ENCODE data around the gene TMC5. TPM values are rescaled to one million over a fixed set of nuclear protein-coding genes. Genes with fewer than 3 reads are reported as not detected.

The TMC5 gene
- polyA plus RNA-seq, 1 of the 3 experiments (the other 2 are of a cell fraction) = not detected

DNA sequence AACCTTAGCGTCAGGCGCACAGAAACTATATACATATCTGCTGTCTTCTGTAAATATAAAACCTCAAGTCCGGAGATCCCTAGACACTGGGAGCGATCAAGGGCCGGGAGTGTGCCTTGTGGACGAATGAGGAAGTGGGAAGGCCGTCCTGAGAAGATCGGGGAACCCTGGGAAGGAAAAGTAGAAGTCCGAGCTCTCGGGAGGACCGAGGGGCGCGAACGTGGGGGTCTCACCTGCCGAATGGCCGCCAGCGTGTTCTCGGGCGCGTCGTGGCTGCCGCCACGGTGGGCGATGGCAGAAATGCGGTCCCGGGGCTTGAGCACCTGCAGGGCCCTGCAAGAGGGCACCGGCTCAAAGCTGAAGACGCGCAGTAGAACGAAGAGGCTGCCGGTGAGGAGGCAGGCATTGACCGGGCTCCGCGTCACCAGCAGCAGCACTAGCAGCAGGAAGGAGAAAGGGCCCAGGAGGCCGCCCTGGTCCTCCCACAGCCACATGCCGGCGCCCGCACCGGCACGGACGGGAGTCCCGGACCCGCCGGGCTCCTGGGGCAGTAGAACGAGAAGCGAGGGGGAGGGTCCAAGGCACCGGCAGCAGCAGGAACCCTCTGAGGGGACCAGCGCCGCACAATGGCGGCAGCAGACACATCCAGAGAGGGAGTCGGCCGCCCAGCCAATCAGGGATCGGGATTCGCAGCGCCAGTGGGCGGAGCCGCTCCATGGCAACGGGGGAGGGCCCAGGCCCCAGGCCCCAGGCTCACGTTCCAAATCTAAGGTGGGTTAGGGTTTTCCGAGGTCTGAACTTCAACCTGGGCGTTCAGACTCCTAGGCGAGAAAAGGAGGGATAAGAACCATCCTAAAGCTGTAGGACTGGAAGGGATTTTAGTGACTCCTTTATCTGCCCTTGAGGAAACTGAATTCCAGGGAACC lies 104.1 kb downstream of the TMC5 start, which contains the start of gene GDE1:
Gene GDE1, minus strand, starts transcription at position 628 of the 926 bp plus-strand sequence. Its CDS starts 134 bp downstream, at position 494.
- no peaks in the 10 kb centered on the region for H3K9me2 ChIP-seq
- peak within 1 kb of the TSS; percentile 92 for H3K4me2 ChIP-seq
- POLR2A ChIA-PET = interaction anchor here (1.2 to 1.4 kb wide), 2 partner anchors 34 to 139 kb away, joined by 4 to 6 read pairs; partner anchors contain the start of gene VPS35L
- no peaks in the 10 kb centered on the region for H3K27me3 ChIP-seq (ENCODE audit: insufficient read depth)
- peak within 1 kb of the TSS; percentile 88 for H2AFZ ChIP-seq (ENCODE audit: low read depth)
- peak; percentile 95 for DNase-seq
- CTCF ChIA-PET = interaction anchor here (0.9 to 1.0 kb wide), 3 partner anchors 34 to 363 kb away, joined by 3 read pairs; partner anchors contain the start of genes GPRC5B and VPS35L
- no peaks in the 10 kb centered on the region for H3K9me3 ChIP-seq
- peaks cover 5 to 7% of the 10 kb centered on the region in 2 experiments for H3K36me3 ChIP-seq (replicated peaks in 1 of 2; ENCODE audit: control insufficient read depth in 1 of 2, insufficient read depth in 2 of 2, low read length in 1 of 2)
- H3K4me3 ChIP-seq (ENCODE audit: low read depth in 2 of 2, low read length in 1 of 2) = peak within 1 kb of the TSS; percentile 89 to 94
- H3K9ac ChIP-seq = peak within 1 kb of the TSS; percentile 74
- 1% methylated on average over 38 of the region's 62 CpGs for WGBS (ENCODE audit: low lambda C conversion rate)
- peaks cover 64% of the 10 kb centered on the region for H3K79me2 ChIP-seq (ENCODE audit: insufficient read depth)
- H3K27ac ChIP-seq (ENCODE audit: low read depth in 2 of 2, low read length in 1 of 2) = peak within 1 kb of the TSS; percentile 71 to 83
- H3K4me1 ChIP-seq (ENCODE audit: control insufficient read depth in 1 of 2, insufficient read depth in 2 of 2, low read depth in 1 of 2, low read length in 1 of 2) = peaks cover 8 to 21% of the 10 kb centered on the region in 2 experiments; a peak in 3 of 4 replicates
- H3F3A ChIP-seq (replicated peaks; ENCODE audit: insufficient read depth) = peaks cover 7% of the 10 kb centered on the region
- H4K20me1 ChIP-seq (ENCODE audit: insufficient read depth) = no peaks in the 10 kb centered on the region
- TF ChIP-seq FOSL2 (IDR thresholded peaks at IDR 0.05; ENCODE audit: borderline replicate concordance, low read depth) (no peak), YY1 (IDR thresholded peaks at IDR 0.05; ENCODE audit: low read depth) (peak; percentile 86), NRF1 (IDR thresholded peaks at IDR 0.05; ENCODE audit: low read depth, low read length) (no peak), FOXM1 (IDR thresholded peaks at IDR 0.05; ENCODE audit: low read depth) (no peak), CTCF (IDR thresholded peaks at IDR 0.05) (peak; percentile 47), PBX3 (IDR thresholded peaks at IDR 0.05) (no peak), EP300 (IDR thresholded peaks at IDR 0.05; ENCODE audit: borderline replicate concordance in 1 of 2, low read depth in 1 of 2, low read length in 1 of 2) (no peak), MEF2A (IDR thresholded peaks at IDR 0.05; ENCODE audit: borderline replicate concordance, low read depth) (no peak), RCOR1 (IDR thresholded peaks at IDR 0.05; ENCODE audit: low read length) (no peak), RAD21 (IDR thresholded peaks at IDR 0.05; ENCODE audit: low read length) (peak; percentile 16; the same call in 1 of the 2 replicates), MXI1 (IDR thresholded peaks at IDR 0.05; ENCODE audit: low read depth, low read length) (peak; percentile 79), NFIC (IDR thresholded peaks at IDR 0.05; ENCODE audit: borderline replicate concordance) (no peak), ZBTB33 (IDR thresholded peaks at IDR 0.05; ENCODE audit: borderline replicate concordance, low read depth) (no peak), USF2 (IDR thresholded peaks at IDR 0.05; ENCODE audit: borderline replicate concordance, low read depth, low read length) (no peak), ELF1 (IDR thresholded peaks at IDR 0.05) (peak; percentile 68), RFX5 (IDR thresholded peaks at IDR 0.05; ENCODE audit: low read length) (0 out of 2 replicates have a peak, but pooled peaks have one; percentile 29), TAF1 (IDR thresholded peaks at IDR 0.05; ENCODE audit: borderline replicate concordance, low read depth, low read length) (peak; percentile 86), POLR2AphosphoS5 (IDR thresholded peaks at IDR 0.05; ENCODE audit: low read depth, low read length) (peak; percentile 92), TEAD4 (IDR thresholded peaks at IDR 0.05; ENCODE audit: borderline replicate concordance, insufficient read depth) (no peak)
- TF ChIP-seq, protein P1, sequence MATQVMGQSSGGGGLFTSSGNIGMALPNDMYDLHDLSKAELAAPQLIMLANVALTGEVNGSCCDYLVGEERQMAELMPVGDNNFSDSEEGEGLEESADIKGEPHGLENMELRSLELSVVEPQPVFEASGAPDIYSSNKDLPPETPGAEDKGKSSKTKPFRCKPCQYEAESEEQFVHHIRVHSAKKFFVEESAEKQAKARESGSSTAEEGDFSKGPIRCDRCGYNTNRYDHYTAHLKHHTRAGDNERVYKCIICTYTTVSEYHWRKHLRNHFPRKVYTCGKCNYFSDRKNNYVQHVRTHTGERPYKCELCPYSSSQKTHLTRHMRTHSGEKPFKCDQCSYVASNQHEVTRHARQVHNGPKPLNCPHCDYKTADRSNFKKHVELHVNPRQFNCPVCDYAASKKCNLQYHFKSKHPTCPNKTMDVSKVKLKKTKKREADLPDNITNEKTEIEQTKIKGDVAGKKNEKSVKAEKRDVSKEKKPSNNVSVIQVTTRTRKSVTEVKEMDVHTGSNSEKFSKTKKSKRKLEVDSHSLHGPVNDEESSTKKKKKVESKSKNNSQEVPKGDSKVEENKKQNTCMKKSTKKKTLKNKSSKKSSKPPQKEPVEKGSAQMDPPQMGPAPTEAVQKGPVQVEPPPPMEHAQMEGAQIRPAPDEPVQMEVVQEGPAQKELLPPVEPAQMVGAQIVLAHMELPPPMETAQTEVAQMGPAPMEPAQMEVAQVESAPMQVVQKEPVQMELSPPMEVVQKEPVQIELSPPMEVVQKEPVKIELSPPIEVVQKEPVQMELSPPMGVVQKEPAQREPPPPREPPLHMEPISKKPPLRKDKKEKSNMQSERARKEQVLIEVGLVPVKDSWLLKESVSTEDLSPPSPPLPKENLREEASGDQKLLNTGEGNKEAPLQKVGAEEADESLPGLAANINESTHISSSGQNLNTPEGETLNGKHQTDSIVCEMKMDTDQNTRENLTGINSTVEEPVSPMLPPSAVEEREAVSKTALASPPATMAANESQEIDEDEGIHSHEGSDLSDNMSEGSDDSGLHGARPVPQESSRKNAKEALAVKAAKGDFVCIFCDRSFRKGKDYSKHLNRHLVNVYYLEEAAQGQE (IDR thresholded peaks at IDR 0.05; ENCODE audit: low read depth, low read length) = no peak

Data from SK-N-SH (cell line).